Measurements from ENCODE around the gene STK11IP. TPM values are rescaled to one million over a fixed set of nuclear protein-coding genes. Genes with fewer than 3 reads are reported as not detected.
"Not testable (repeated sequence)": the region's sequence is repeated elsewhere in the genome, so short reads cannot be mapped to it uniquely, and the experiment has no call there.

The STK11IP gene
- total and polyA plus RNA-seq, 2 donors = 27.8 to 68.7 TPM

- Histone ChIP-seq H3K36me3 (ENCODE audit: control insufficient read depth in 2 of 2, insufficient read depth in 2 of 2, low read length in 1 of 2) (no peaks in the 10 kb centered on the region), H3K4me1 (ENCODE audit: control insufficient read depth in 2 of 2, insufficient read depth in 2 of 2, low read length in 2 of 2) (no peaks in the 10 kb centered on the region), H3K4me3 (ENCODE audit: low read length in 2 of 2) (no peak overlapping the region), H3K27ac (ENCODE audit: low read depth in 1 of 2, low read length in 1 of 2) (no peak overlapping the region), H3K27me3 (ENCODE audit: control insufficient read depth in 2 of 2, insufficient read depth in 1 of 2, low read length in 1 of 2) (peaks cover 2 to 46% of the 10 kb centered on the region in 2 donors), H3K9me3 (ENCODE audit: control insufficient read depth in 2 of 2, insufficient read depth in 1 of 2, low read length in 1 of 2) (no peaks in the 10 kb centered on the region)
- WGBS = 94% methylated on average over 2 of the region's 2 CpGs
- no peak for DNase-seq (ENCODE audit: low read depth in 6 of 9, low spot score in 9 of 9)
Observed at GRCh38 chr2:219648176-219648575, 50.5 kb downstream of the STK11IP start.

GRCh38 chr2:219648963-219649362 lies 51.3 kb downstream of the STK11IP start:
- DNase-seq (ENCODE audit: low read depth in 6 of 9, low spot score in 9 of 9) = no peak
- no peak overlapping the region for H3K4me3 ChIP-seq (ENCODE audit: low read length in 2 of 2)

GRCh38 chr2:219650426-219651248 lies 53.0 kb downstream of the STK11IP start:
- DNase-seq (ENCODE audit: low read depth in 6 of 9, low spot score in 9 of 9) = no peak
- Histone ChIP-seq H3K27ac (ENCODE audit: low read depth in 1 of 2, low read length in 1 of 2) (no peak overlapping the region), H3K4me3 (ENCODE audit: low read length in 2 of 2) (no peak overlapping the region), H3K27me3 (ENCODE audit: control insufficient read depth in 2 of 2, insufficient read depth in 1 of 2, low read length in 1 of 2) (peaks cover 4 to 36% of the 10 kb centered on the region in 2 donors), H3K36me3 (ENCODE audit: control insufficient read depth in 2 of 2, insufficient read depth in 2 of 2, low read length in 1 of 2) (no peaks in the 10 kb centered on the region), H3K9me3 (ENCODE audit: control insufficient read depth in 2 of 2, insufficient read depth in 1 of 2, low read length in 1 of 2) (no peaks in the 10 kb centered on the region), H3K4me1 (ENCODE audit: control insufficient read depth in 2 of 2, insufficient read depth in 2 of 2, low read length in 2 of 2) (no peaks in the 10 kb centered on the region)
- WGBS = 71% methylated on average over 8 of the region's 8 CpGs

More at GRCh38 chr2:219648963-219649362, 51.3 kb downstream of the STK11IP start:
- H3K4me1 ChIP-seq (ENCODE audit: control insufficient read depth in 2 of 2, insufficient read depth in 2 of 2, low read length in 2 of 2) = no peaks in the 10 kb centered on the region
- H3K27me3 ChIP-seq (ENCODE audit: control insufficient read depth in 2 of 2, insufficient read depth in 1 of 2, low read length in 1 of 2) = peaks cover 2 to 43% of the 10 kb centered on the region in 2 donors
- no peaks in the 10 kb centered on the region for H3K36me3 ChIP-seq (ENCODE audit: control insufficient read depth in 2 of 2, insufficient read depth in 2 of 2, low read length in 1 of 2)
- H3K27ac ChIP-seq (ENCODE audit: low read depth in 1 of 2, low read length in 1 of 2) = no peak overlapping the region
- WGBS = 85% methylated on average over 4 of the region's 4 CpGs
- no peaks in the 10 kb centered on the region for H3K9me3 ChIP-seq (ENCODE audit: control insufficient read depth in 2 of 2, insufficient read depth in 1 of 2, low read length in 1 of 2)

GRCh38 chr2:219651656-219652055 lies 54.0 kb downstream of the STK11IP start:
- not testable (repeated sequence) for H3K27ac ChIP-seq (ENCODE audit: low read depth in 1 of 2, low read length in 1 of 2); H3K4me1 ChIP-seq (ENCODE audit: control insufficient read depth in 2 of 2, insufficient read depth in 2 of 2, low read length in 2 of 2); H3K4me3 ChIP-seq (ENCODE audit: low read length in 2 of 2); H3K9me3 ChIP-seq (ENCODE audit: control insufficient read depth in 2 of 2, insufficient read depth in 1 of 2, low read length in 1 of 2); DNase-seq (ENCODE audit: low read depth in 6 of 9, low spot score in 9 of 9); H3K36me3 ChIP-seq (ENCODE audit: control insufficient read depth in 2 of 2, insufficient read depth in 2 of 2, low read length in 1 of 2)
- H3K27me3 ChIP-seq (ENCODE audit: control insufficient read depth in 2 of 2, insufficient read depth in 1 of 2, low read length in 1 of 2) = peaks cover 2 to 31% of the 10 kb centered on the region in 2 donors
- WGBS = 80% methylated on average over 6 of the region's 6 CpGs

- no peak for DNase-seq (ENCODE audit: low read depth in 6 of 9, low spot score in 9 of 9)
- Histone ChIP-seq H3K36me3 (ENCODE audit: control insufficient read depth in 2 of 2, insufficient read depth in 2 of 2, low read length in 1 of 2) (no peaks in the 10 kb centered on the region), H3K27me3 (ENCODE audit: control insufficient read depth in 2 of 2, insufficient read depth in 1 of 2, low read length in 1 of 2) (peaks cover 2 to 10% of the 10 kb centered on the region in 2 donors), H3K27ac (ENCODE audit: low read depth in 1 of 2, low read length in 1 of 2) (no peak overlapping the region), H3K4me1 (ENCODE audit: control insufficient read depth in 2 of 2, insufficient read depth in 2 of 2, low read length in 2 of 2) (no peaks in the 10 kb centered on the region), H3K4me3 (ENCODE audit: low read length in 2 of 2) (no peak overlapping the region), H3K9me3 (ENCODE audit: control insufficient read depth in 2 of 2, insufficient read depth in 1 of 2, low read length in 1 of 2) (no peaks in the 10 kb centered on the region)
- WGBS = 93% methylated on average over 1 of the region's 1 CpG
Observed at GRCh38 chr2:219656526-219656925, 58.9 kb downstream of the STK11IP start.

GRCh38 chr2:219658196-219658846 lies 60.7 kb downstream of the STK11IP start:
- no peak overlapping the region for H3K27ac ChIP-seq (ENCODE audit: low read depth in 1 of 2, low read length in 1 of 2)
- 81% methylated on average over 7 of the region's 7 CpGs for WGBS
- no peak for DNase-seq (ENCODE audit: low read depth in 6 of 9, low spot score in 9 of 9)
- no peaks in the 10 kb centered on the region for H3K9me3 ChIP-seq (ENCODE audit: control insufficient read depth in 2 of 2, insufficient read depth in 1 of 2, low read length in 1 of 2)
- H3K4me3 ChIP-seq (ENCODE audit: low read length in 2 of 2) = no peak overlapping the region
- H3K36me3 ChIP-seq (ENCODE audit: control insufficient read depth in 2 of 2, insufficient read depth in 2 of 2, low read length in 1 of 2) = no peaks in the 10 kb centered on the region
- H3K4me1 ChIP-seq (ENCODE audit: control insufficient read depth in 2 of 2, insufficient read depth in 2 of 2, low read length in 2 of 2) = no peaks in the 10 kb centered on the region
- H3K27me3 ChIP-seq (ENCODE audit: control insufficient read depth in 2 of 2, insufficient read depth in 1 of 2, low read length in 1 of 2) = peaks cover 2 to 7% of the 10 kb centered on the region in 2 donors

- Histone ChIP-seq H3K4me3 (ENCODE audit: low read length in 2 of 2) (no peak overlapping the region), H3K27me3 (ENCODE audit: control insufficient read depth in 2 of 2, insufficient read depth in 1 of 2, low read length in 1 of 2) (peaks cover 2 to 5% of the 10 kb centered on the region in 2 donors), H3K27ac (ENCODE audit: low read depth in 1 of 2, low read length in 1 of 2) (no peak overlapping the region), H3K36me3 (ENCODE audit: control insufficient read depth in 2 of 2, insufficient read depth in 2 of 2, low read length in 1 of 2) (no peaks in the 10 kb centered on the region), H3K9me3 (ENCODE audit: control insufficient read depth in 2 of 2, insufficient read depth in 1 of 2, low read length in 1 of 2) (no peaks in the 10 kb centered on the region), H3K4me1 (ENCODE audit: control insufficient read depth in 2 of 2, insufficient read depth in 2 of 2, low read length in 2 of 2) (no peaks in the 10 kb centered on the region)
- 89% methylated on average over 3 of the region's 3 CpGs for WGBS
- DNase-seq (ENCODE audit: low read depth in 6 of 9, low spot score in 9 of 9) = no peak
Observed at GRCh38 chr2:219658874-219659273, 61.2 kb downstream of the STK11IP start.

- no peaks in the 10 kb centered on the region for H3K36me3 ChIP-seq (ENCODE audit: control insufficient read depth in 2 of 2, insufficient read depth in 2 of 2, low read length in 1 of 2)
- no peak overlapping the region for H3K27ac ChIP-seq (ENCODE audit: low read depth in 1 of 2, low read length in 1 of 2)
- no peaks in the 10 kb centered on the region for H3K9me3 ChIP-seq (ENCODE audit: control insufficient read depth in 2 of 2, insufficient read depth in 1 of 2, low read length in 1 of 2)
- 83% methylated on average over 7 of the region's 7 CpGs for WGBS
- no peak overlapping the region for H3K4me3 ChIP-seq (ENCODE audit: low read length in 2 of 2)
- no peak for DNase-seq (ENCODE audit: low read depth in 6 of 9, low spot score in 9 of 9)
- no peaks in the 10 kb centered on the region for H3K4me1 ChIP-seq (ENCODE audit: control insufficient read depth in 2 of 2, insufficient read depth in 2 of 2, low read length in 2 of 2)
- peaks cover 0 to 2% of the 10 kb centered on the region in 2 donors for H3K27me3 ChIP-seq (ENCODE audit: control insufficient read depth in 2 of 2, insufficient read depth in 1 of 2, low read length in 1 of 2)
Observed at GRCh38 chr2:219661197-219661954, 63.7 kb downstream of the STK11IP start.

GRCh38 chr2:219661955-219662395 lies 64.3 kb downstream of the STK11IP start:
- DNase-seq (ENCODE audit: low read depth in 6 of 9, low spot score in 9 of 9) = no peak
- Histone ChIP-seq H3K27me3 (ENCODE audit: control insufficient read depth in 2 of 2, insufficient read depth in 1 of 2, low read length in 1 of 2) (peaks cover 0 to 6% of the 10 kb centered on the region in 2 donors), H3K27ac (ENCODE audit: low read depth in 1 of 2, low read length in 1 of 2) (no peak overlapping the region), H3K9me3 (ENCODE audit: control insufficient read depth in 2 of 2, insufficient read depth in 1 of 2, low read length in 1 of 2) (no peaks in the 10 kb centered on the region), H3K36me3 (ENCODE audit: control insufficient read depth in 2 of 2, insufficient read depth in 2 of 2, low read length in 1 of 2) (no peaks in the 10 kb centered on the region), H3K4me3 (ENCODE audit: low read length in 2 of 2) (no peak overlapping the region), H3K4me1 (ENCODE audit: control insufficient read depth in 2 of 2, insufficient read depth in 2 of 2, low read length in 2 of 2) (no peaks in the 10 kb centered on the region)
- WGBS = 92% methylated on average over 1 of the region's 1 CpG

Measured in thymus (tissue), 11 donors.